GM18508 (cell line): ENCODE results near the gene C2orf72.
"Not testable (repeated sequence)": the region's sequence is repeated elsewhere in the genome, so short reads cannot be mapped to it uniquely, and the experiment has no call there.

Source experiments
- ATAC-seq: cut with Tn5 transposase; IDR thresholded peaks from one replicate; pipeline ENCODE4 v1.9.1; 2021; ENCODE audit warnings: moderate number of reproducible peaks; ENCODE audit not compliant: insufficient read depth, unreplicated experiment

The C2orf72 gene

DNA sequence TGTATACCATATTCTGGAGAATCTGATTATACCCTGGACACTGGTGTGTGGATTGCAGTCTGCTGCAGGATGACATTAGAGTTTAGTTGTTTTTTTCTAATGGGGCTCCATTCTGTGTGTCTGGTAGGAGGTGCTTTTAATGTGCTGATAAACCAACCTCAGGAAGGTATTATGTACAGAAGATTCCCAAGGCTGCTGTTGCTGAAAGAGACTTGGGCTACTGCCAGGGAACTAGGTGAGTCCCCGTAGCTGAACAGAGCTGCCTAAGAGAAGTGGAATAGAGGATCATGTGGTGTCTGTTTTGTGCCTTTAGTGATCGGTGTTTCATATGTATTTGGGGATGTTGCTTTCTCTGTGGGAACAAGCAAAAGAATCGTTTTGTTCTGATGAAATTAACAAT lies 24.9 kb upstream of the C2orf72 start:
- no peak for ATAC-seq

- ATAC-seq: no peak
These were observed 23.5 kb upstream of the C2orf72 start for GRCh38 chr2:231013820-231014219.

DNA sequence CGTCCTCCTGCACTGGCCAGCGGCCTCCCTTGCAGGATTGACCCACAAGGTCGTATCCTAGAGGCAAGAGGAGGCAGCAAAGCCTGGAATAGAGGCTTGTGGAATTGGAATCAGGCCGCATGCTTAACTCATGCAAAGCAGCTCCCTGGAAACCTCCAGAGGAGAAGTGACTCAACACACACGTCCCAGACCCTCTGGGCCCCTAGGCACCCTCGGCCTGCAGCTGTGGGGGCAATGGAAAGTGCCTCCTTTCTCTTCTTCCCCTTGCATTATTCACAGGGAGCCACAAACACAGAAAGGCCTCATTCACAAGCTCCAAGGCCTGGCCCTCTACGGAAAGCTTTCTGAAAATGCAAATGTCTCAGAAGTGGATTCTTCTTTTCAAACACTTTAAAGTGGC lies 21.8 kb upstream of the C2orf72 start:
- no peak for ATAC-seq

DNA sequence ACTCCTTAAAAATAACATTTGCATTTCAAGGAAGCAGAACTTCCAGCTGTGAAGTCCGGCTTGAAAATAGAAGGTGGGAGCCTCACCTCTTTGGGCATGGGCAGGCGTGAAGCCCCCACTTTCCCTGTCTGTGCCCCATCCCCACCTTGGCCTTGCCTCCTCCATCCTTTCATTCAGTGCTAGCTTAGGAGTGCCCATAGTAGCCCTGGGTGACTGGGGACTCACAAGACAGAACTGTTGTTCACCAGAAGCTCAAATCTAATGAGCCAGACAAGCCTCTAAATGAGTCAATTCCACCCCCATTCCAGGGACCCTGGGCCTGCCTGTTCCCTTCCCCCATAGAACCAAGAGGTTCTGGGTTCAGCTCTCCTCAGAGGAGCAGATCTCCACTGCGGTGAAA lies 21.4 kb upstream of the C2orf72 start:
- ATAC-seq: no peak

DNA sequence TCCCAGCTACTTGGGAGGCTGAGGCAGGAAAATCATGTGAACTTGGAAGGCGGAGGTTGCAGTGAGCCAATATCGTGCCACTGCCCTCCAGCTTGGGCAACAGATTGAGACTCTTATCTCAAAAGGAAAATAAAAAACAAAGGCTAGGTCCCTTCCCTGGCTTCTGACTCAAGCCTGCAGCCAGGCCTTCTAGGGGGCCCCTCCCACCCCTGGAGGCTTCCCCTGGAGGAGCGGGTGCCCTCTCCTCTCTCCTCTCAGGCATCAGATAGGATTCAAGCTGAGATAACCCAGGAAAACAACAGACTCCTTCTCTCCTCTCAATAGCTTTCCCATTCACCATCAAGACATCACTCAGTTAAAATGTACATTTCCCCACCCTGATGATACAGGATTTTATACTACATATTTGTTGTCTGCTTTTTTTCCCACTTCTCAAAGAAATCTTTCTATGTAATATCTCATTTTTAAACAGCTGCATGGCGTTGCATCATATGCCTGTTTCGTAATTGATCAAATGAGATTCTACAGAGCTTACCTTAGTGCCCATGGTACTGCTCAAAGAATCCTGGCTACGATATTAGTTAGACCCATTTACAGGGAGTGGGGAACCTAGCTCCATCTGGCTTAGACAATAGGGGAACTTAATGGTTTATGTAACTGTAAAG lies 20.6 kb upstream of the C2orf72 start:
- no peak for ATAC-seq

DNA sequence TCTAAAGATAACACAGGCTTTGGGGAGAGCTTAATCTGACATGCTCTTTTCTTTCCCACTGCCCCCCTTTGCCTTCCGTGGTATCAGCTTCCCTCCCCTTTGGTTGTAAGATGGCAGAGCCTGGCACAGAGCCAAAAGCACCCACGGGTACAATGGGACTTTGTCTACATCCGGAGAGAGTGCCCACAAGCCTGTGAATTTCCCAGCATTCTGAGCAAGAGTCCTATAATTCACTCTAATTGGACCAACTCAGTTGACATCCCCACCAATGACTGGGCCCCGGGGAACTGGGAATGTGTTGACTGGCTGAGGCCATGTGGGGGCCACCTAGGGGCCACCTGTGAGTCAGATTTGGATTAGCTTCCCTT lies 20.1 kb upstream of the C2orf72 start:
- ATAC-seq: no peak

GRCh38 chr2:231018184-231018583 lies 19.1 kb upstream of the C2orf72 start:
- ATAC-seq: no peak

DNA sequence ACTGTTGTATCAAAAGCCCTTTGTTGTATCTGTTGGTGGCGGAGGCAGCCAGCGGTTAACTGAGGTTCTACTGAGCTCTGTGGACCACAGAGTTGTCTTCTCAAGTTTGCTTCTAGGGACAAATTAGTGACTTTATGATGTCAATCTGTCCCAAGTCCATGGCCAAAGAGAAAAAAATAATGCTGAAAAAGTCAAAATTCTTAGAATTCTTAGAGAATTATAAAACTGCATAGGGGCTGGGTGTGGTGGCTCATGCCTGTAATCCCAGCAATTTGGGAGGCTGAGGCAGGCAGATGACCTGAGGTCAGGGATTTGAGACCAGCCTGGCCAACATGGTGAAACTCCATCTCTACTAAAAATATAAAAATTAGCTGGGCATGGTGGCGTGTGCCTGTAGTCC lies 12.3 kb upstream of the C2orf72 start:
- ATAC-seq: not testable (repeated sequence)

GRCh38 chr2:231028889-231029288 lies 8.4 kb upstream of the C2orf72 start:
- no peak for ATAC-seq

DNA sequence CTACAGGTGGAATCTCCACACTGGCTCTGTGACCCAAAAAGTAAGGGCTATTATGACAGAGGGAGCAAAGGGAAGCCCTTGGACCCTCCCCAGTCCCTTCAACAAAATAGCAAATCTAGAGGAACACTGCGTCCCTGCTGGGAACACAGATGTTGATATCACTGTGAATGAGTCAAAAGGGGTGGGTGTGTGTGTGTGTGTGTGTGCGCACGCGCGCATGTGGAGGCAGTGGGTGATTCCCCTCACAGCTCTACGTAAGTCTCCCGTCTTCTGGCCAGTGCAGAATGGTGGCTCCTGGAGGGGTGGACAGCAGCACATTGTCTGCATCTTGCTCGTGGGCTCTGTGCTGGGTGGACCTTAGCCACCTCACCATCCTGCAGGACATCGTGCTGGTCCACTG lies 7.8 kb upstream of the C2orf72 start:
- ATAC-seq: no peak

GRCh38 chr2:231030725-231031124 lies 6.6 kb upstream of the C2orf72 start:
- ATAC-seq: no peak

GRCh38 chr2:231032575-231033140 lies 4.7 kb upstream of the C2orf72 start:
- no peak for ATAC-seq

GRCh38 chr2:231033147-231034132 lies 3.9 kb upstream of the C2orf72 start:
- ATAC-seq: no peak

- no peak for ATAC-seq
These were observed 2.9 kb upstream of the C2orf72 start for GRCh38 chr2:231034291-231034882.

DNA sequence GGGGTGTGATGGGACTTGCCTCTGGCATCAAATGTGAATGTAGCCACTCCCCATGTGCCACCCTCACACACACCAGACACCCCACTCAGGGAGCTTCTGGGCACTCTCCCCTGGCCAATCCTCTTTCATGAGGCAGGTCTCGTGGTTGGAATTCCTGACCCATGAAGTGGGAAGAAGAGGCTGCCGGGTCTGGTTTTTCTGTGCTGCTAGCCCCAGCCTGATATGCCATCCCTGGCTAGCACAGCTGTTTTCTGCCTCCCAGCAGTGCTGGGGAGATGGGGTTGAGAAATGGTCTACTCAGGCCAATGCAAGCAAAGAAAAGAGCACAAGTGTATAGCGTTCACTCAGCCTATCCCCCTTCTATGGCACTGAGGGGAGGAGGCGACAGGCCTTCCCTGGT lies 1.2 kb upstream of the C2orf72 start:
- ATAC-seq: no peak

GRCh38 chr2:231036578-231037106 lies 681 bp upstream of the C2orf72 start:
- ATAC-seq: no peak

- ATAC-seq: no peak
These were observed 584 bp downstream of the C2orf72 start for GRCh38 chr2:231037731-231038482.

DNA sequence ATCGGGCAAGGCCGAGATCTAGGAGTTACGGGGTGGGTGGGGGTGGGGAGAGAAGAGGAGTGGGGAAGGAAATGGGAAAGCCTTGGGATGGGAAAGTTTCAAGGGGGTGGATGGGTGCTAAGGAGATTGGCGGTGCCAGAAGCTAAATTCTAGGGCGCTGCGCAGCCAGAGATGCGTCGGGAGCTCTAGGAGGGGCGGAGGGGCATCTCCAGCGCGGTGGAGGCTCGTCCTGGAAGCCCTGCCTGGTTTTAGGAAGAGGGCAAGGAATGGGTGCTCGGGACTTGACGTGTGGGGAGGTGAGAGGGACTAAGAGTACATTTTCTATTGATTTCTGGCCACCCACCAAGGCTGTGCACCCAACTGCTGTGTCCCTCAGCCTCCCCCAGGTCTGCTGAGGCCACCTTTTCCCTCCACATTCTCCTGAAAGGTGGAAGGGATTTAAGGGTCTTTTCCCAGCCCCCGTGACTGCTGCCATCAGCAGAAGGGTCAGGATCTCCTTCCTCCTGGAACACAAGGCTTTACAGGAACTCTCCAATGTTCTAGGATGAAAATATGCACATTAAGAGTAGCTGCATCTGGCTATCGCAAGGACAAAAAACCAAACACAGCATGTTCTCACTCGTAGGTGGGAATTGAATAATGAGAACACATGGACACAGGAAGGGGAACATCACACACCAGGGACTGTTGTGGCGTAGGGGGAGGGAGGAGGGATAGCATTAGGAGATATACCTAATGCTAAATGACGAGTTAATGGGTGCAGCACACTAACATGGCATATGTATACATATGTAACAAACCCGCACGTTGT lies 1.4 kb downstream of the C2orf72 start:
- ATAC-seq: no peak

DNA sequence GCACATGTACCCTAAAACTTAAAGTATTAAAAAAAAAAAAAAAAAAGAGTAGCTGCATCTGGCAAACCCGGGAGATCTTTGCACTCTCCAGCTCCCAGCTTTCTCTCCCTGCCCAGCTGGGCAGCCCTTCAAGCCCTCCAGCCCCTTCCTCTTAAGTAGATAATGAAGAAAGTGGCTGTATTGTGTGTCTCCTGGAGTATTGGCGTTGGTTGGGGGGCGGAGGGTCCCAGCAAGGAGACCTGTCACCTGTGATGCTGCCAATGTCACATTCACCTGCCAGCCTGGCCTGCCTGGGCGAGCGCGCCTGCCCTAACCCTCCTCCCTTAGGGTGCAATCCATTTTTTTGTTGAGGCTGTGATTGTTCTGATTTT lies 2.0 kb downstream of the C2orf72 start:
- ATAC-seq: no peak
